Activated T-helper 1 cell treated with Interleukin-2 at 50 U/mL for 16 hours (primary cell): ENCODE measurements around the gene STYXL1.
"Not testable (repeated sequence)": the region's sequence is repeated elsewhere in the genome, so short reads cannot be mapped to it uniquely, and the experiment has no call there.

Source experiments
- DNase-seq: peaks from one replicate; pipeline ENCODE4 v3.0.0-alpha.2; 2020; ENCODE audit warnings: low read depth

STYXL1 gene

DNA sequence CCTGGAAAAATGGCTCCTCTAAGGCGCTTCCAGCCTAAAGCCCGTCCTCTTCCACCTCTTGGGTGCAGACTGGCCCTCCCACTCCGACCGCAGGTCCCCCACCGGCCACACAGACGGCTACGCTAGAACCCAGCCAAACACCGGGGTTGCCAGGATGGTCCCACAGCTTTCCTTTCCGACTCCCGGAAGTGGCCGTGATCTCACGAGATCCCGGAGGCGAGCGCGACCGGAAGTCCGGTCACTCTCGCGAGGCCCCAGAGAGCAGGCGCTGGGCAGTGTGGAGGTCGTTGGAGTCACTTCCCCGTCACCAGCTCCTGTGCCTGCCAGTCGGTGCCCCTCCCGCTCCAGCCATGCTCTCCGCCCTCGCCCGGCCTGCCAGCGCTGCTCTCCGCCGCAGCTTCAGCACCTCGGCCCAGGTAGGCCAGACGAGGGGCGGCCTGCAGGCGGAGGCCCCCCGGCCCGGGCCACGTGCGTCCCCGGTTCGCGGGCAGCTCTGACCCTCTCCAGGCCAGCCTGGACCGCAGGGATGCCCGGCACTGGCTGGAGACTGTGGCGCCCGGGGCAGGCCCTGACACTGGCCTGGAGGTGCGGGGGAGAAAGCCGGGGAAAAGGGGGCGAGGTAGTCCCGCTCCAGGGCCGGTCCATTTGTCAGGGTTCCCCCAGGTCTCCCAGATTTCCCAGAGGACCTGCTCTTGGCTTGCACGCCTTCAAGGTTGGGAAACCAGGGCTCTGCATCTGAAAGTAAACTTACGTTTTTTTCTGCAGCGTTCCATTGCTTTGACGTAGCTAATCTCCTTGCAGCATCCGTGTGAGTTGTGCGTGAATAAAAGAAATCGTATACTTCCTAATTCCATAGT lies at the start of gene STYXL1, which contains the start of gene MDH2:
STYXL1 (minus strand) TSS at position 190 of the 857 bp plus-strand sequence. CDS start 17,477 bp downstream, outside the sequence.
MDH2 (plus strand) TSS at position 296 of the 857 bp plus-strand sequence; CDS start at position 351, 55 bp downstream.
- DNase-seq, result peak; percentile 72

DNA sequence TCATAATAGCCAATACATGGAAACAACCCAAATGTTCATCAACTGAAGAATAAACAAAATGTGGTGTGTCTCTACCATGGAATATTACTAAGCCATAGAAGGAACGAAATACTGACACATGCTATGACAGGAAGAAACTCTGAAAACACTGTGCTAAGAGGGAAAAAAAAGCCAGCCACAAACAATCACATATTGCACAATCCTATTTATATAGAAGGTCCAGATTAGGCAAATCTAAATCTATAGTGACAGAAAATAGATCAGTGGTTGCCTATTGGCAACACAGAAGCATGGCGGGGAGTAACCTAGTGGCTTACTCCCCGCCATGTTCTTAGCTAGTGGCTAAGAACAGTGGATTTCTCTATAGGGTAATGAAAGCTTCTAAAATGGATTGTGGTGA lies 48.1 kb upstream of the STYXL1 start:
- DNase-seq, result no peak

- DNase-seq, result not testable (repeated sequence)
These were observed 46.5 kb upstream of the STYXL1 start for GRCh38 chr7:76094326-76094725.

GRCh38 chr7:76093531-76093930 lies 45.7 kb upstream of the STYXL1 start:
- DNase-seq, result not testable (repeated sequence)

DNA sequence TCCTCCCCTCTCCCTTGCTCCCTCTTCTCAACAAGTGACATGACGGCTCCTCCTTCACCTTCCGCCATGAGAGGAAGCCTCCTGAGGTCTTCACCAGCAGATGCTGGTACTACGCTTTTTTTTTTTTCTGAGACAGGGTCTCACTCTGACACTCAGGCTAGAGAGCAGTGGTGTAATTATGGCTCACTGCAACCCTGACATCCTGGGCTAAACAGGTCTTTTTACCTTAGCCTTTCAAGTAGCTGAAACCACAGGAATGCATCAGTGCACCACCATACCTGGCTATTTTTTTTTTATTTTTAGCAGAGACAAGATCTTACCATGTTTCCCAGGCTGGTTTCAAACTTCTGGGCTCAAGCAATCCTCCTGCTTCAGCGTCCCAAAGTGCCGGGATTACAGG lies 43.7 kb upstream of the STYXL1 start:
- DNase-seq, result no peak

DNA sequence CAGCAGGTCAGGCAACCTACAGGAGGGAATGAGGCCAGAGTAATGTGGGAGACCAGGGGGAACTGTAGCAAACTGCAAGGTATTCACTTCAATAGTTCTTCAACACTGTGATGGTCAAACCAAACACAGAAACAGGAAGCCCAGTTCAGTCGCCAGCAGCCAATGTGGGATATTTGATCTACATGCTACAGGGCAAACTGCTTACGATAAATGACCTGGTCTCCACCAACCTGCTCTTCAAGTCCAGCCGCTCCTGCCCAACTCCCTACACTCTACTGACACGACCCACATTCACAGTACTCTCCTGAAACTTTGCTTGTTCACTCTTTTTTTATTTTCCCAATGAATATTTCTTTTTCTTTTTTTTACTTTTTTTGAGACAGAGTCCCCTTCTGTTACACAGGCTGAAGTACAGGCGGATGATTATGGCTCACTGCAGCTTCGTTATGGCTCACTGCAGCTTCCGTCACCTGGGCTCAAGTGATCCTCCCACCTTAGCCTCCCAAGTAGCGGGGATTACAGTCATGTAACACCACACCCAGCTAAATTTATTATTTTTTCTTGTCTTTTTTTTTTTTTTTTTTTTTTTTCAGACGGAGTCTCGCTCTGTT lies 42.2 kb upstream of the STYXL1 start:
- no peak for DNase-seq

GRCh38 chr7:76087362-76087791 lies 39.6 kb upstream of the STYXL1 start:
- DNase-seq, result not testable (repeated sequence)

GRCh38 chr7:76086070-76086469 lies 38.3 kb upstream of the STYXL1 start:
- no peak for DNase-seq

DNA sequence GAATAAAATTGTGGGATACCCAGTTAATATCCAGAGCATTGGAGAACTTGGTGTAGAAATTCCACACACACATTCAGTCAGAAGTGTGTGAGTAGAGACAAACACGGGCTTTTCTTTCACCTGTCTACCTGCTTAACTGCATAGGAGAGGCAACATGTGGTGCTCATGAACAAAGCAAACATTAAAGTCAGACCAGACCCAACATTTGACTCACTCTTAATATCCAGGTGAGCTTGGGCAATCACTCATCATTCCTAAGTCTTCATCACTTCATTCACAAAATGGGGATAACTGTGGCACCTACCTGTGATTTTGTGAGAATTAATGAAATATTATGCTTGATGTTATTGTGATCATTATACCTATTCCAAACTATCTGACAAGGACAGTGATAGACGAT lies 36.3 kb upstream of the STYXL1 start:
- not testable (repeated sequence) for DNase-seq

DNA sequence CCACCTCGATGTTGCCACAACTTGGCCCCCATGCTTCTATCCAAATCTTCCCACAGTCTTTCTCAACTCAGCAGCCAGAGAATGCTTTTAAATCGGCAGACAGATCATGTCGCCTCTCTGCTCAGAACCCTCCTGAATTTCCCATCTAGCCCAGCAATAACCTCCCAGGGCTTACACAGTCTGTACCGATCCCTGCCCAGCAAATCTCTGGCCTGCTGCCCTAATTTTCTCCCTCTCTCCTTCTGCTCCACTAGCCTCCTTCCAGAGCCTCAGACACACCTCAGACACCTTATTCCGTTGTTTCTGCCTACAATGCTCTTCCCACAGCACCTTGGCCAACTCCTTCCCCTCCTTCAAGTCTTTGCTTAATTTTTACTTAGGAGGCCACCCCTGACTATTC lies 32.4 kb upstream of the STYXL1 start:
- no peak for DNase-seq

DNA sequence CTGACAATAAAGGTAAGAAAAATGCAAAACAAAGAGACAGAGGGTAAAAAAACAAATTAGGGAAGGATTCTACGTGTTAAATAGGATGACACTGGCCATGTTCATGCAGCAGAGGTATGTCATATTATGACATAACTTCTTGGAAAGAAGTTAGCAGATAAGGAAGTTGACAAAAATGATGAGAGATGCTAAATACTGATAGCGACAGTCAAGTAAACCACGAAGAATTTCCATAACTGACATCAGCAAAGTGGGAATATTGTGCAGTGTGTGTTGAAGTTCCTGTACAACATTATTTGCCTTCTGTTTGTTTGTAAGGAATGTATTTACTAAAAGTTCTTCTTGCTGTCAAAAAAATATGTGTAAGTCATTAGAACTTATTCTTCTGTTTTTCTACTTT lies 29.6 kb upstream of the STYXL1 start:
- no peak for DNase-seq

DNA sequence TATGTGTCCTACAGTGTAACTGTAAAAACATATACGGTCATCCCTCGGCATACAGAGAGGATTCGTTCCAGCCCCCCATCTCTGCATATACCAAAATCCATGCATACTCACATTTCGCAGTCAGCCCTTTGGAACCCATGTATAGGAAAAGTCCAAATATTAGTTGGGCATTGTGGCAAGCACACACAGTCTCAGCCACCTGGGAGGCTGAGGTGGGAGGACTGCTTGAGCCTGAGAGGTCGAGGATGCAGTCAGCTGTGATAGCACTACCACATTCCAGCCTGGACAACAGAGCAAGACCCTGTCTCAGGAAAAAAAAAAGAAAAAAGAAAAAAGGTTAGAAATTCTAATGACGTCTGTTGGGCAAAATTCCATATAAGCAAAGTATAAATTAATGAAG lies 29.2 kb upstream of the STYXL1 start:
- no peak for DNase-seq

DNA sequence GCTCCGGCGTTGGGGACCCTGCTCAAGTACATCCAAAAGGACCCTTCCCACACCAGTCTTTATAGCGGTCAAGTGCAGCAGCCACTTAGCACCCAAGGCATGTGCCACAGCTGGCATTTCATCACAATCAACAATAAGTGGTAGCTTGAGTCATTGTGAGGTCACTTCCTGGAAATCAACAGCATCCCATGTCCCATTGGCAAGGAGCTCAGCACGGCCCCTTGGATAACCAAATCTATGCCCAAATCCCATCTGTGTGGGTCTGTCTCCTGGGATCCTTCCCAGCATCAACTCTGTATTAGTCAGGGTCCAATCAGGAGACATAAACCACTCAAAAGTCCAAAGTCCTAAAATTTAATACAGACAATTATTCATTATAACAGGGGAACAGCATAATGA lies 27.2 kb upstream of the STYXL1 start:
- no peak for DNase-seq

- DNase-seq, result no peak
These were observed 26.6 kb upstream of the STYXL1 start for GRCh38 chr7:76074306-76074971.

- DNase-seq, result no peak
These were observed 25.7 kb upstream of the STYXL1 start for GRCh38 chr7:76073335-76073990.

DNA sequence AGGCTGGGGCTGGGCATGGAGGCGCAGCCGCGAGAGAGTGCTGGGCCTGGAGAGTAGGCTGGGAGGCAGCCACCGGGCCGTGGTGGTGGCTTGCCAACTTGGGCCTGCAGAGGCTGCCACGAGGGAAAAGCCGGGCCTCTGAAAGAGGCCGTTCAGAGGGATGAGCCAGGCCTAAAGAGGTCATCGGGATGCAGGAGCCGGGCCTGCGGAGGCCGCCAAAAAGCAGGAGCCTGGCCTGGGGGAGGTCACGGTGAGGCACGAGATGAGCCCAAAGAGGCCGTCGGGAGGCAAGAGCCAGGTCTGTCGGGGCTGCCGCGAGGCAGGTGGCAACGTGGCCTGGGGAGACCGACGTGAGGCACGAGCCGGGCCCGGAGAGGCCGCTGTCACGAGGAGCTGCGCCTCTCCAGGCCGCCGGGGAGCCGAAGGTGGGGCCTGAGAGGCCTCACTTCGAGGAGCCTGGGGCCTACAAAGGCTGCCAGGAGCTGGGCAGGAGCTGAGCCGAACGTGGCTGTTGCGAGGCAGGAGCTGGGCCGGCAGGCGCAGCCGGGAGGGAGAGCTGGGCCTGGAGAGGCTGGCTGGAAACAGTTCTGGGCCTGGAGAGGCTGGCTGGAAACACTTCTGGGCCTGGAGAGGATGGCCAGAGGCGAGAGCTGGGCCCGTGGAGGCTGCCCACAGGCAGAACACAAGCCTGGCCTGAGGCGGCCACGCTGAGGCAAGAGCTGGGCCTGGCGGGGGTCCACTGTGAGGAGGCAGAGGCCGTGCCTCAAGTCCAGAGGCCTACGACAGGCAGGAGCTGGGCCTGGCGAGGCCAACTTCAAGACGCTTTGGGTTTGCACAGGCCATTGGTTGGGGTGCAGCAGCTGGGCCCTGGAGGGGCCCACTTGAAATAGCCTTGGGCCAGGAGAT lies 24.7 kb upstream of the STYXL1 start:
- no peak for DNase-seq

DNA sequence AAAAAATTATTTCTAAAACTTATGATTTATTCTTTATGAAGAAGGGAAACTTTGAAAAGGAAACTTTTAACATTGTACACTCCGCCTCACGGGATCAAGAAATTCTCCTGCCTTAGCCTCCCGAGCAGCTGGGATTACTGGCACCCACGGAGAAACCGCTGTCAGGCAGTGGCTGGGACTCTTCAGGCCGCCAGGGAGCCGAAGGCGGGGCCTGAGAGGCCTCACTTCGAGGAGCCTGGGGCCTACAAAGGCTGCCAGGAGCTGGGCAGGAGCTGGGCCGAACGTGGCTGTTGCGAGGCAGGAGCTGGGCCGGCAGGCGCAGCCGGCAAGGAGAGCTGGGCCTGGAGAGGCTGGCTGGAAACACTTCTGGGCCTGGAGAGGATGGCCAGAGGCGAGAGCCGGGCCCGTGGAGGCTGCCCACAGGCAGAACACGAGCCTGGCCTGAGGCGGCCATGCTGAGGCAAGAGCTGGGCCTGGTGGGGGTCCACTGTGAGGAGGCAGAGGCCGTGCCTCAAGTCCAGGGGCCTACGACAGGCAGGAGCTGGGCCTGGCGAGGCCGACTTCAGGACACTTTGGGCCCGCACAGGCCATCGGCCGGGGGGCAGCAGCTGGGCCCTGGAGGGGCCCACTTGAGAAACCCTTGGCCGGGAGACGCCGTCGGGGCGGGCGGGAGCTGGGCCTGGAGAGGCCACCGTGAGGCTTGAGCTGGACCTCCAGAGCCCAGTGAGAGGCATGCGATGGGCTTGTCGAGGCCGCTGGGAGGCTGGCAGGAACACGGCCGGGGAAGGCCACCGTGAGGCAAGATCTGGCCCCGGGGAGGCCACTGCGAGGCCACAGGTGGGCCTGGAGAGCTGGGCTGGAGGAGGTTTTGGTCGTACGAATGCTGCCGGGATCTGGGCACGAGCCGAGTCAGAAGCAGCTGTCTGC lies 23.8 kb upstream of the STYXL1 start:
- no peak for DNase-seq

DNA sequence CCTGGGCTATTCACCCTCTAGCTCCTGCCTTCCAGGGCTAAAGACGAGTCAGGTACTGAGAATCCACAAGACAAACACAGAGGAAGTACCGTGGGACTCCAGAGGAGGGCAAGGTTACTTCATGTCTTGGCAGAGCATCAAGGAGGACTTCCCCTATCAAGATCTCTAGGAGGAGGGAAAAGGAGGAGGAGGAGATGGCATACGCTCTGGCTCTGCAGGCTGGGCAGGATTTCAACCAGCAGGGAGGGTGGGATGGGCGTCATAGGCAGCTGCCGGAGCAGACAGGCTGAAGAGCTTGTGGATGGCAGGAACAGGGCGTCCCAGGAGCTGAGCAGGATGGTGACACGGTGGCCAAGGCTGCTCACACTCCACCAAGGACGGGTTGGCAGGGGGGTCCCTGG lies 21.4 kb upstream of the STYXL1 start:
- no peak for DNase-seq

- no peak for DNase-seq
These were observed 19.1 kb upstream of the STYXL1 start for GRCh38 chr7:76066716-76067503.
